Activated CD4-positive, alpha-beta T cell treated with anti-CD3 and anti-CD28 coated beads, Interleukin-2, amount 50 U/mL, for 1 hour (primary cell): ENCODE measurements around the gene CCDC136.

Experiments used
- DNase-seq: peaks from one replicate; pipeline ENCODE4 v3.0.0-alpha.2; 2020

Gene CCDC136

GRCh38 chr7:128846781-128847444 lies 55.1 kb downstream of the CCDC136 start:
- DNase-seq: no peak

DNA sequence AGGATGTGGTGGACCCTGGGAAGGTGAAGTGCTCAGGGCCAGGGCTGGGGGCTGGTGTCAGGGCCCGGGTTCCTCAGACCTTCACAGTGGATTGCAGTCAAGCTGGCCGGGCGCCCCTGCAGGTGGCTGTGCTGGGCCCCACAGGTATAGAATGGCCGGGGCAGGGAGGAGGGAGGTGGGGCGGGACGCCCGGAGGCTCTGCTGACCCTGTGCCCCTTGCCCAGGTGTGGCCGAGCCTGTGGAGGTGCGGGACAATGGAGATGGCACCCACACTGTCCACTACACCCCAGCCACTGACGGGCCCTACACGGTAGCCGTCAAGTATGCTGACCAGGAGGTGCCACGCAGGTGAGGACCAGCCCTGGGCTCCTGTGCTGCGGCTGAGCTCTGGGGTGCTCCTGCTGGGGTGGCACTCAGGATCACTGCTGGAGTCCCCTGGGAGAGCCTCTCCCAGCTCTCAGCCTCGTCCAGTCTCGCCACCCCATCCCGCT lies 56.0 kb downstream of the CCDC136 start:
- DNase-seq: no peak

DNA sequence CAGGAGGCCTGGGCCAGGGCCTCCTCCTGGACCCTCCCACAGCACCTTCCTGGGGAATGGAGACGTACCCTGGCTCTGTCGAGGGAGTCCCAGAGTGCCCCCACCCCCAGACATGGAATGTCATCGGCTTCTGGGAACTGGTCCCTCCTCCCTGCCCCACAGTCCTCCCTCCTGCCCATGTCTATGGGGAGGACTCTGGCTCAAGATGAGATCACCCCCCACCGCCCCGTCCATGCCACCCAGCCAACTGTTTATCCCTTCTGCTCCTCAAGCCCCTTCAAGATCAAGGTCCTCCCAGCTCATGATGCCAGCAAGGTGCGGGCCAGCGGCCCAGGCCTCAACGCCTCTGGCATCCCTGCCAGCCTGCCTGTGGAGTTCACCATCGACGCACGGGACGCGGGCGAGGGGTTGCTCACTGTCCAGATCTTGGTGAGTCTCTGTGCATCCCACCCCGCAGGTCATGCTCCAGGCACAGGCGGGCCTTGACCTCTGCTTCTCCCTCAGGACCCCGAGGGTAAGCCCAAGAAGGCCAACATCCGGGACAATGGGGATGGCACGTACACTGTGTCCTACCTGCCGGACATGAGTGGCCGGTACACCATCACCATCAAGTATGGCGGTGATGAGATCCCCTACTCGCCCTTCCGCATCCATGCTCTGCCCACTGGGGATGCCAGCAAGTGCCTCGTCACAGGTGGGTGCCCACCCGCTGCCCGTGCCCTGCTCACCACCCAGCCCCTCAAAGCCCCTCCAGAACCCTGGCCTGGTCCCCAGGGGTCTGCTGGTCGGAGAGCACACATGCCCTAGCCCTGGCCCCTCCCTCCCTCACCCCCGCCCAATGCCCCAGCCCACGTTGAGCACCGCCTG lies 56.8 kb downstream of the CCDC136 start:
- no peak for DNase-seq

DNA sequence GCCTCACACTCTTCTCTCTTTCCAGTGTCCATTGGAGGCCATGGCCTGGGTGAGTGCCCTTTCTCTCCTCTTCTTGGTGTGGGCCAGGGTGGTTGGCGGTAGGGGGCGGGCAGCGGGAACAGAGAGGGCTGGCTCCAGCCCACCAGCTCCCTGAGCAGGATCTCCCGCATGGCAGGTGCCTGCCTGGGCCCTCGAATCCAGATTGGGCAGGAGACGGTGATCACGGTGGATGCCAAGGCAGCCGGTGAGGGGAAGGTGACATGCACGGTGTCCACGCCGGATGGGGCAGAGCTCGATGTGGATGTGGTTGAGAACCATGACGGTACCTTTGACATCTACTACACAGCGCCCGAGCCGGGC lies 57.4 kb downstream of the CCDC136 start:
- DNase-seq: no peak

DNA sequence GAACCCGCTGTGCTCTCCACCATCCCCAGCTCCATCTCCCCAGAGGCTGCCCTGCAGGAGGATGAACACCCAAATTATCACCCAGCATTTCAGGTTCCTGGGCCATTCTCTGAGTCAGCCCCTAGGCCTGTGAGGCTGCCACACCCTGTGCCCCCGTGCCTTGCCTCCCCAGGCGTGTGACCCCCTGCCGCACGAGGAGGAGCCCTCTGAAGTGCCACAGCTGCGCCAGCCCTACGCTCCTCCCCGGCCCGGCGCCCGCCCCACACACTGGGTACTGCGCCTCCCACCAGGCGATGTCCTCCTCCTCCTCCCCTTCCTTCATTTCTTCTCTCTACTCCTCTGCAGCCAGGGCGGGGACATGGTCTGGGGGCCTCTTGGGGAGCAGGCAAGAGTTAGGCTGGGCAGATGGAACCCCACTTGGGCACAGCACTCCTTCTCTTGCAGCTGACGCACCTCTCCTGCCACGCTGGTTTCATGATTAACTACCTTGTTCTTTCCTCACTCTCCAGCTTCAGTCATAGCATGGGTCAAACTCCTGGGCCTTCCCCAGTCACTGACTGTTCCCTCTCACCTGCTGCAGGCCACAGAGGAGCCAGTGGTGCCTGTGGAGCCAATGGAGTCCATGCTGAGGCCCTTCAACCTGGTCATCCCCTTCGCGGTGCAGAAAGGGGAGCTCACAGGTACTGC lies 58.2 kb downstream of the CCDC136 start:
- no peak for DNase-seq

DNA sequence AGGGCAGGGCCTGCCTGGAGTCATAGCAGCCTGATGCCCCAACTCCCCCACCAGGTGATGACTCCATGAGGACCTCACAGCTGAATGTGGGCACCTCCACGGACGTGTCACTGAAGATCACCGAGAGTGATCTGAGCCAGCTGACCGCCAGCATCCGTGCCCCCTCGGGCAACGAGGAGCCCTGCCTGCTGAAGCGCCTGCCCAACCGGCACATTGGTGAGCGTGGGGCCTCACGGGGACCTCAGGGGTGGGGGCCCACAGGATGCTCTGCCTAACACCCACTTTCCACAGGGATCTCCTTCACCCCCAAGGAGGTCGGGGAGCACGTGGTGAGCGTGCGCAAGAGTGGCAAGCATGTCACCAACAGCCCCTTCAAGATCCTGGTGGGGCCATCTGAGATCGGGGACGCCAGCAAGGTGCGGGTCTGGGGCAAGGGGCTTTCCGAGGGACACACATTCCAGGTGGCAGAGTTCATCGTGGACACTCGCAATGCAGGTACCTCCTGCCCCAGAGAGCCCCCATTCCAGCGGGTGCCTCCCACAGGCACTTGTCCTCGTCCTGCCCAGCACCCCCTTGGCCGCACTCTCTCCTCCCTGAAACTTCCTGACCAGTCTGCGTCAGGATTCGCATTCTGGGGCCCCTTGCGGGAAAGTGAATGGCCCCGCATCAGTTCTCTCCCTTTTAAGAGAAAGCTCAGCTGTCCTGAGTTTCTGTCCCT lies 60.9 kb downstream of the CCDC136 start:
- no peak for DNase-seq

DNA sequence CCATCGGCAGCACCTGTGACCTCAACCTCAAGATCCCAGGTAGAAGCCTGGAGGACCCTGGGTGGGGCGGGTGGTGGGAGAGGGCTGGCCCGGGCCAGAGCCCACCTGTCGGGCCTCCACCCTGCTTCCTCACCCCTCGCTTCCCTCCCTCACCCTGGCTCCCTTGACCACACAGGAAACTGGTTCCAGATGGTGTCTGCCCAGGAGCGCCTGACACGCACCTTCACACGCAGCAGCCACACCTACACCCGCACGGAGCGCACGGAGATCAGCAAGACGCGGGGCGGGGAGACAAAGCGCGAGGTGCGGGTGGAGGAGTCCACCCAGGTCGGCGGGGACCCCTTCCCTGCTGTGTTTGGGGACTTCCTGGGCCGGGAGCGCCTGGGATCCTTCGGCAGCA lies 62.0 kb downstream of the CCDC136 start:
- no peak for DNase-seq

GRCh38 chr7:128854396-128854795 lies 62.6 kb downstream of the CCDC136 start:
- DNase-seq: no peak

- no peak for DNase-seq
These were observed 63.8 kb downstream of the CCDC136 start for GRCh38 chr7:128855559-128855958.

GRCh38 chr7:128856001-128856718 lies 64.4 kb downstream of the CCDC136 start:
- DNase-seq: no peak

DNA sequence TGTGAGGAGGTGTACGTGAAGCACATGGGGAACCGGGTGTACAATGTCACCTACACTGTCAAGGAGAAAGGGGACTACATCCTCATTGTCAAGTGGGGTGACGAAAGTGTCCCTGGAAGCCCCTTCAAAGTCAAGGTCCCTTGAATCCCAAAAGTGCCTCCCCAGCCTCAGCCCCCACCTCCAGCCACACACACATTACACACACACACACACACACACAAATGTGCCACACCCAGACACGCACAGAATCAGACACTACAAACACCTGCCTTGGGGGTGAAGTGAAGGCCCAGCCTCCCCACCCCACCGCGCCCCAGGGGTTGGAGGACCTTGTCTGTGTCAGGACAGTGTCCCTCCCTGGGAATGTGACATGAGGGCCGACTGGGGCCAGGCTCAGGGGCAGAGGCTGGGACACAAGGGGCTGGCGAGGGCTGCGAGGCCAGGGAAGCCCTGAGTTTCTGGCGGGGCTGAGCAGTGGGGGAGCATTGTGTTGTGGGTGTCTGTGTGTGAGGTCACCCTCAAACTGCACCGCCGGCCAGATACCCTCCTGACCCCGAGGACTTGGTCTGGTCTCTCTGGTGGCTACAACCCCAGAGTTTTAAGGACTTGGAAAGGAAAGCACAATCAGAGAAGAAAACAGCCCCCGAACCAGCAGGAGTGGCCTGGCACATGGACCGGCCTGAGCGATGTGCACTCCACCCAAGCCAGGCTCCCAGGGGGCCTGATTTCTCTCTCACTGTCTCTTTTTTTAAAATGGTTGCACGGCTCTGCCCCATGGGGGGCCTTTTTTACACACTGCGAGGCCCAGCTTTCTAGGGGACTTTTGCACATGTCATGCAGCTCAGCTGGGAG lies 66.8 kb downstream of the CCDC136 start:
- no peak for DNase-seq

GRCh38 chr7:128859232-128860157 lies 67.7 kb downstream of the CCDC136 start:
- no peak for DNase-seq

- DNase-seq: no peak
These were observed 68.6 kb downstream of the CCDC136 start for GRCh38 chr7:128860158-128861073.

DNA sequence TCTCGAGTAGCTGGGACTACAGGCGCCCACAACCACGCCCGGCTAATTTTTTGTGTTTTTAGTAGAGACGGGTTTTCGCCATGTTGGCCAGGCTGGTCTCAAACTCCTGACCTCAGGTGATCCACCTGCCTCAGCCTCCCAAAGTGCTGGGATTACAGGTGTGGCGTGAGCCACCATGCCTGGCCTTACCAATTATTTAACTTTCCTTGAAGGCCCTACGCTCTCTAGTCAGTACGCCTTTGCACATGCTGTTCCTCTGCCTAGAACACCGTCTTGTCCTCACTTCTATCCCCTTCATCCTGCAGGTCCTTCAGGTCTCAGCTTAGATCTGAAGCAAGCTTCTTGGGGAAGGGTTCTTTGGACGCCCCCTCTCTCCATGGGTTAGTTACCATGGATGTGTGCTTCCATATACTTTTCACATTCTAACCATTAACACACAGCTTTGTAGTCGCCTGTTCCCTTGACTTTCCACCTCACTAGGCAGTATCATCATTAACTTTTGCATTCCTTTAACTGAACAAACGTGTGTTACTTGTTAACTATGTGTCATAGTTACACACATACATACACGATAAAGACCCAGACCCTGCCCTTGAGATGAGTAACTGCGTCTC lies 70.3 kb downstream of the CCDC136 start:
- DNase-seq: no peak

DNA sequence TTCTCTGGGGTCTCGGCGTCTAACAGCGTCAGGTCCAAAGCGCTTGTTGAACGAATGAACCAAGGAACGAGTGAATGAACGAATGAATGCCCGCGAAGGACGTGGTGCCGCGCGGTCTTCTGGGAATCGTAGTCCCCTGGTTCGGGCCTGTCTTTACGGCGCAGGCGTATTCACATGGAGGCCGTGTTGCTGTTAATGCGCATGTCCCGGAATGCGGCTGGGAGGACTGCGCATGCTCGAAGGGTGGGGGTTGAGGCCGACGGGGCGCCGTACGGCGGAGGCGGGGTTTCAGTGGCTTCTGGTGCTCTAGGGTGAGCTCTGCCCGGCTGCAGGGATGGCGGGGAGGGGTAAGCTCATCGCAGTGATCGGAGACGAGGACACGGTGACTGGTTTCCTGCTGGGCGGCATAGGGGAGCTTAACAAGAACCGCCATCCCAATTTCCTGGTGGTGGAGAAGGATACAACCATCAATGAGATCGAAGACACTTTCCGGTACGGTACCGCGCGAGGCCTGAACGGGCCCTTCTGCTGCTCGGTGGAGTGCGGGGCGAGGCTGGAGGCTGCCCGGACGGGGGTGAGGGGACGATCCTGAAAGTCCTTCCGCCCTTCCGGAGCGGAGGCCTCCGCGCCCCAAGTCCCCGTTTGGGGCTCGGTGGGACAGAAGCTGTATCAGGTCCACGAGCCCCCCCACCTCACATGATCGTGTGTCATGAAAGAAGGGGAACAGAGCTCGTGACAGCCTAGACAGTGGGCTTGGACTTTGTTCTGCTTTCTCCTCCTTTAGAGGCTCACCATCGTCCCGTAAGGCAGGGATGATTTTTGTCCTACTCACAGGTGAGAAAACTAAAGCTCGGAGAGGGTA lies 71.0 kb downstream of the CCDC136 start, which contains the start of gene ATP6V1F:
Gene ATP6V1F (plus strand): TSS at position 286 of the 862 bp plus-strand sequence. CDS start 49 bp downstream, at position 335.
- peak; percentile 99 for DNase-seq

DNA sequence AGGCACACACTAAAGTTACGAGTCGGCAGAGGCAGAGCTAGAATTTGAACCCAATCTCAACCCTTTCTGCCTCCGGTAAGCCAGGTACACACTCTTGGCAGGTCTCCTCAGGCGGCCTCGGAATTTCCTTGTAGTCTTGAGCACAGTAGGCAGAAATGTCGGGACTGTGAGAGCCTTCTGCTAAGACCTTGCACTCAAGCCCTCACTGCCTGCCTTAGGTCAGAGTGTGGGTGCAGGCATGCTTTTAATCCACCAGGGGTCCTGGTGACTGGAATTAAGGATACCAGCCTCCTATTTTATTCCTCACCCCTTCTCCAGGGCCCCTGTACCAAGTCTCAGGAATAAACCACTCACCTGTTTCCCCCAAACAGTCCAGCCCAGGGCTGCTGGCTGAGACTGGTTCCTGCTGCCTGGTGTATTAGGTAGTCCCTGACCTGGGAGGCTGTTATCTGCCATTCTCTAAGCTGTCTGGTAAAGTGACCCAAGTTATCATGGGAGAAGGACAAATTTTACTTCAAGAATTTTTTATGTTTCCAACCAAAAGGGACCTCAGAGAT lies 71.7 kb downstream of the CCDC136 start:
- DNase-seq: peak; percentile 37

GRCh38 chr7:128865303-128865702 lies 73.5 kb downstream of the CCDC136 start:
- no peak for DNase-seq
